ENCODE results near the gene STAP2. TPM values are rescaled to one million over a fixed set of nuclear protein-coding genes. Genes with fewer than 3 reads are reported as not detected.
"Not testable (repeated sequence)": the region's sequence is repeated elsewhere in the genome, so short reads cannot be mapped to it uniquely, and the experiment has no call there.

STAP2 gene
- total and polyA plus RNA-seq, 8 donors: 20.7 to 250 (median 43.3) TPM; not detected in 1

DNA sequence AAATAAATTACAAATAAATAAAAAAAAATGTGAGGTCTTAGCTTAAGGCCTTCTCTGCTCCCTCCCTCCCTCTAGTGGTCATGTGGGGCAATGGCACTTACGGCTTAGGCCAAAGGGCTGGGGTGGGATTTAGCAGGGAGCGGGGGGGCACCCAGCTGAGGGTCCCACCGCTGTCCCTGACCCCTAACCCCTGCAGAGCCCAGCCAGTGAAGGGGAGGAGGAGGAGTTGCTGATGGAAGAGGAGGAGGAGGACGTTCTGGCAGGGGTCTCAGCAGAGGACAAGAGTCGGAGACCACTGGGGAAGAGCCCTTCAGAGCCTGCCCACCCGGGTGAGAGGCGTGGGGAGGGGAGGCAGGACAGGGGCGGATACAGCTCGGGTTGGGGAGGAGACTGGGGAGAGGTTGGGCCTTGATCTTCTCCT, 14.1 kb upstream of the STAP2 start:
- Histone ChIP-seq H3K4me3 (no peak overlapping the region), H3K9me3 (no peaks in the 10 kb centered on the region), H3K36me3 (peaks cover 0 to 58% (median 43%) of the 10 kb centered on the region in 4 donors), H3K27me3 (no peaks in the 10 kb centered on the region), H3K27ac (peak overlapping the region in 1 of 5 donors; percentile 14), H3K4me1 (peaks cover 0 to 3% (median 0%) of the 10 kb centered on the region in 4 donors)
- WGBS, 5 donors: 20 to 62% (median 35%) methylated on average over 8 to 9 of the region's 9 CpGs
- TF ChIP-seq CTCF (IDR thresholded peaks at IDR 0.05) (peak in 5 of 7 experiments; percentile 46 to 98 (median 55)), EP300 (IDR thresholded peaks at IDR 0.05) (no peak)
- intact Hi-C loops (cut with DNase I; ENCODE audit: low total_unique reads): no loop called here
- peak in 1 of 2 donors; percentile 81 for DNase-seq

DNA sequence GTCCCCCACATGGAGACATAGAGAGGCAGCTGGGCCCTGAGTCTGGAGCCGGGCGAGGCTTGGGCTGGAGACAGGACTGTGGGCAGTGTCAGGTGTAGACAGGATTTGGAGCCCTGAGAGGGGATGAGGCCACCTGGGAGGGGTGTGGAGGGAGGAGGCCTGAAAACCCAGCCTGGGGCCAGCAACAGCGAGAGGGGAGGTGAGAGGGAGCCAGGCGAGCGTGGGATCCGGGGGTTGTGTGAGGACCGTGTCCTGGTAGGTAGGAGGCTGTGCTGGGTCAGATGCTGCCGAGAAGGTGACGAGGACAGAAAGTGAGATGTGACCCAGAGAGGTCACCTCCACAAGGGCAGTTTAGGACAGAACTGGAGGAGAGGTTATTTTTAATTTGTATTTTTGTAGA, 12.1 kb upstream of the STAP2 start:
- TF ChIP-seq POLR2AphosphoS5 (IDR thresholded peaks at IDR 0.05): no peak
- TF ChIP-seq POLR2A (IDR thresholded peaks at IDR 0.05): no peak
- no peak for TF ChIP-seq CTCF (IDR thresholded peaks at IDR 0.05)
- TF ChIP-seq EP300 (IDR thresholded peaks at IDR 0.05): no peak
- Histone ChIP-seq H3K4me3 (no peak overlapping the region), H3K27ac (no peak overlapping the region), H3K36me3 (peaks cover 3 to 55% (median 41%) of the 10 kb centered on the region in 4 donors), H3K4me1 (peaks cover 0 to 6% (median 3%) of the 10 kb centered on the region in 4 donors), H3K27me3 (no peaks in the 10 kb centered on the region), H3K9me3 (no peaks in the 10 kb centered on the region)
- no peak for DNase-seq
- intact Hi-C loops (cut with DNase I; ENCODE audit: low total_unique reads): no loop called here
- 91 to 97% (median 94%) methylated on average over 9 of the region's 9 CpGs for WGBS, 5 donors

- no peaks in the 10 kb centered on the region for H3K27me3 ChIP-seq
- intact Hi-C loops (cut with DNase I; ENCODE audit: low total_unique reads): no loop called here
- no peak for TF ChIP-seq POLR2A (IDR thresholded peaks at IDR 0.05)
- no peak for TF ChIP-seq POLR2AphosphoS5 (IDR thresholded peaks at IDR 0.05)
- TF ChIP-seq CTCF (IDR thresholded peaks at IDR 0.05): no peak
- no peak for TF ChIP-seq EP300 (IDR thresholded peaks at IDR 0.05)
- no peak for DNase-seq
- 83 to 94% (median 87%) methylated on average over 8 of the region's 8 CpGs for WGBS, 5 donors
- peaks cover 0 to 12% (median 9%) of the 10 kb centered on the region in 4 donors for H3K4me1 ChIP-seq
- no peak overlapping the region for H3K4me3 ChIP-seq
- peaks cover 3 to 55% (median 40%) of the 10 kb centered on the region in 4 donors for H3K36me3 ChIP-seq
- H3K9me3 ChIP-seq: no peaks in the 10 kb centered on the region
- H3K27ac ChIP-seq: no peak overlapping the region
These were observed 11.5 kb upstream of the STAP2 start for GRCh38 chr19:4350111-4350510.

DNA sequence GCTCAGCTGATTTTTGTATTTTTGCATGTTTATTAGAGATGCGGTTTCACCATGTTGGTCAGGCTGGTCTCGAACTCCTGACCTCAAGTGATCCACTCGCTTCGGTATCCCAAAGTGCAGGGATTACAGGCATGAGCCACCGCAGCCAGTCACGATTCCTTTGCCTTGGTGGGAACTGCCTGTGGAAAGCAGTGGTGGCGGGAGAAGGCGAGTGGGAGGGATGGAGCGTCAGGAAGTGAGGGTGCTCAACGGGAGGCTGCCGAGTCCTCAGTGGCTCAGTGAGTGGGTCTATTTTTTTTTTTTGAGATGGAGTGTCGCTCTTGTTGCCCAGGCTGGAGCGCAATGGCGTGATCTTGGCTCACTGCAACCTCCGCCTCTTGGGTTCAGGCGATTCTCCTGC, 10.6 kb upstream of the STAP2 start:
- DNase-seq; intact Hi-C loops (cut with DNase I; ENCODE audit: low total_unique reads); H3K27ac ChIP-seq; H3K9me3 ChIP-seq; H3K4me3 ChIP-seq; H3K27me3 ChIP-seq: not testable (repeated sequence)
- WGBS, 5 donors: 91 to 97% (median 95%) methylated on average over 16 of the region's 16 CpGs
- Histone ChIP-seq H3K36me3 (peaks cover 3 to 46% (median 31%) of the 10 kb centered on the region in 4 donors), H3K4me1 (peaks cover 1 to 17% (median 15%) of the 10 kb centered on the region in 4 donors)

DNA sequence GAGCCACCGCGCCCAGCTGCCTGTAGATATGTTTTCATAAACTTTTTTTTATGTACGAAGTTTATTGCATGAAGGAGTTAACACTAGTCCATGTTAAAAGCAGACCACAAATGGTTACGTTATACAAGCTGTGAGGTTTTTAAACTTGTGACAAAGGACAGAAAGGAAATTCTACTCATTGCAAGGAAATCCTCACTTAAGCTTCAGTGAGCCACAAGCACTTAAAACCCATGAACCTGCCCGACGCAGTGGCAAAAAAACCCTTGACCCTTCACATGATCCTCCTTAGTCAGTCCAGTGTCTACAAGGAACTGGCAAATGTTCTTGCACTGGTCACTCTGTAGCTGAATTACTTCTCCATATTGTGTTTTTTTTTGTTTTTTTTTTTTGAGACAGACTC, 8.9 kb upstream of the STAP2 start:
- peaks cover 3 to 40% (median 21%) of the 10 kb centered on the region in 4 donors for H3K36me3 ChIP-seq
- H3K9me3 ChIP-seq: no peaks in the 10 kb centered on the region
- H3K4me1 ChIP-seq: peaks cover 6 to 21% (median 18%) of the 10 kb centered on the region in 4 donors
- DNase-seq: peak in 1 of 2 donors; percentile 29
- no peaks in the 10 kb centered on the region for H3K27me3 ChIP-seq
- WGBS, 5 donors: 70 to 85% (median 73%) methylated on average over 6 of the region's 6 CpGs
- intact Hi-C loops (cut with DNase I; ENCODE audit: low total_unique reads): no loop called here
- H3K27ac ChIP-seq: no peak overlapping the region
- H3K4me3 ChIP-seq: no peak overlapping the region
- TF ChIP-seq POLR2AphosphoS5 (IDR thresholded peaks at IDR 0.05): no peak
- no peak for TF ChIP-seq CTCF (IDR thresholded peaks at IDR 0.05)
- TF ChIP-seq POLR2A (IDR thresholded peaks at IDR 0.05): no peak
- no peak for TF ChIP-seq EP300 (IDR thresholded peaks at IDR 0.05)

Measured in stomach (tissue), 9 donors.